NT2/D1 (cell line): Measurements from ENCODE around the gene CDH22.
A peak's percentile ranks its signal among the peaks of the same experiment; 100 is the strongest.

Source experiments
- DNase-seq: peaks from one replicate; pipeline ENCODE4 v3.0.0-alpha.2; 2011; ENCODE audit warnings: low read depth, low spot score
- H3K27me3 ChIP-seq: 2 replicates; pipeline ENCODE4 v1.6.0; 2011; ENCODE audit warnings: mild to moderate bottlenecking; ENCODE audit not compliant: insufficient read length, insufficient read depth
- H3K36me3 ChIP-seq: 2 replicates; pipeline ENCODE4 v1.6.1; 2011; ENCODE audit warnings: mild to moderate bottlenecking, low read length, mixed read lengths; ENCODE audit not compliant: insufficient read depth, insufficient read length
- H3K4me1 ChIP-seq: 2 replicates; pipeline ENCODE4 v1.5.1; 2011; ENCODE audit not compliant: insufficient read depth, insufficient read length
- H3K4me3 ChIP-seq: 2 replicates; pipeline ENCODE4 v1.5.1; 2011; ENCODE audit warnings: low read depth; ENCODE audit not compliant: insufficient read length
- H3K9ac ChIP-seq: 2 replicates; pipeline ENCODE4 v1.6.0; 2011; ENCODE audit warnings: low read depth; ENCODE audit not compliant: insufficient read length
- H3K9me3 ChIP-seq: 2 replicates; pipeline ENCODE4 v1.5.1; 2011; ENCODE audit warnings: mild to moderate bottlenecking, low read length; ENCODE audit not compliant: insufficient read depth
- SUZ12 ChIP-seq: IDR thresholded peaks from 2 replicates; pipeline ENCODE4 v1.6.1; 2011; ENCODE audit not compliant: insufficient read length, insufficient read depth; ENCODE audit errors: extremely low read depth
- YY1 ChIP-seq: IDR thresholded peaks from 2 replicates; pipeline ENCODE4 v1.6.1; 2011; ENCODE audit not compliant: insufficient read length, insufficient read depth
- ZNF274 ChIP-seq: IDR thresholded peaks from 2 replicates; pipeline ENCODE4 v1.6.1; 2011; ENCODE audit warnings: mild to moderate bottlenecking, low read depth, low read length

CDH22 gene

GRCh38 chr20:46347841-46348803 lies 39.8 kb upstream of the CDH22 start:
- H3K9ac ChIP-seq, result peak overlapping the region; percentile 23
- peaks cover 25% of the 10 kb centered on the region for H3K36me3 ChIP-seq
- peaks cover 4% of the 10 kb centered on the region for H3K27me3 ChIP-seq
- DNase-seq, result peak; percentile 52
- no peak for TF ChIP-seq SUZ12
- TF ChIP-seq ZNF274, result no peak
- no peak for TF ChIP-seq YY1
- peak overlapping the region; percentile 9 for H3K4me3 ChIP-seq
- peaks cover 43% of the 10 kb centered on the region for H3K4me1 ChIP-seq
- no peaks in the 10 kb centered on the region for H3K9me3 ChIP-seq

- peaks cover 41% of the 10 kb centered on the region for H3K4me1 ChIP-seq
- no peak for DNase-seq
Measured at GRCh38 chr20:46346770-46347169, 38.5 kb upstream of the CDH22 start.

GRCh38 chr20:46344488-46345162 lies 36.3 kb upstream of the CDH22 start:
- no peak overlapping the region for H3K9ac ChIP-seq
- DNase-seq, result no peak
- peaks cover 3% of the 10 kb centered on the region for H3K36me3 ChIP-seq
- TF ChIP-seq ZNF274 (no peak), YY1 (no peak), SUZ12 (no peak)
- H3K4me1 ChIP-seq, result peaks cover 21% of the 10 kb centered on the region
- H3K4me3 ChIP-seq, result no peak overlapping the region
- H3K9me3 ChIP-seq, result no peaks in the 10 kb centered on the region
- peaks cover 18% of the 10 kb centered on the region for H3K27me3 ChIP-seq

More at GRCh38 chr20:46346770-46347169, 38.5 kb upstream of the CDH22 start:
- Histone ChIP-seq H3K9me3 (no peaks in the 10 kb centered on the region), H3K36me3 (peaks cover 16% of the 10 kb centered on the region), H3K9ac (no peak overlapping the region), H3K4me3 (no peak overlapping the region), H3K27me3 (peaks cover 12% of the 10 kb centered on the region)
- no peak for TF ChIP-seq SUZ12
- no peak for TF ChIP-seq ZNF274
- no peak for TF ChIP-seq YY1

GRCh38 chr20:46343975-46344357 lies 35.7 kb upstream of the CDH22 start:
- Histone ChIP-seq H3K4me3 (no peak overlapping the region), H3K4me1 (peaks cover 18% of the 10 kb centered on the region), H3K27me3 (peaks cover 20% of the 10 kb centered on the region), H3K36me3 (peaks cover 3% of the 10 kb centered on the region), H3K9me3 (no peaks in the 10 kb centered on the region), H3K9ac (no peak overlapping the region)
- DNase-seq, result no peak
- TF ChIP-seq SUZ12 (no peak), YY1 (no peak), ZNF274 (no peak)

- H3K9ac ChIP-seq, result no peak overlapping the region
- H3K9me3 ChIP-seq, result no peaks in the 10 kb centered on the region
- peaks cover 13% of the 10 kb centered on the region for H3K4me1 ChIP-seq
- no peak overlapping the region for H3K4me3 ChIP-seq
- DNase-seq, result no peak
- H3K27me3 ChIP-seq, result peaks cover 22% of the 10 kb centered on the region
- H3K36me3 ChIP-seq, result peaks cover 3% of the 10 kb centered on the region
- TF ChIP-seq ZNF274 (no peak), YY1 (no peak), SUZ12 (no peak)
Measured at GRCh38 chr20:46343348-46343974, 35.2 kb upstream of the CDH22 start.

GRCh38 chr20:46342451-46343347 lies 34.4 kb upstream of the CDH22 start:
- Histone ChIP-seq H3K27me3 (peaks cover 22% of the 10 kb centered on the region), H3K4me3 (no peak overlapping the region), H3K4me1 (peaks cover 6% of the 10 kb centered on the region), H3K9me3 (no peaks in the 10 kb centered on the region), H3K9ac (no peak overlapping the region), H3K36me3 (peaks cover 3% of the 10 kb centered on the region)
- TF ChIP-seq YY1 (no peak), ZNF274 (no peak), SUZ12 (no peak)
- DNase-seq, result no peak
